GM06990 (cell line): Measurements from ENCODE around the gene PRELID1.

Experiments
- DNase-seq: peaks from one replicate; pipeline ENCODE4 v3.0.0-alpha.2; 2011; ENCODE audit not compliant: insufficient read length; ENCODE audit errors: extremely low read depth
- H3K27me3 ChIP-seq: replicated peaks from 2 replicates; pipeline ENCODE4 v1.6.0; 2011; ENCODE audit warnings: low read length; ENCODE audit not compliant: control insufficient read depth, insufficient read depth
- H3K36me3 ChIP-seq: 2 replicates; pipeline ENCODE4 v1.5.1; 2011; ENCODE audit warnings: low read length; ENCODE audit not compliant: control insufficient read depth, insufficient read depth
- H3K4me3 ChIP-seq: replicated peaks from 2 replicates; pipeline ENCODE4 v1.5.1; 2011; ENCODE audit warnings: low read depth, mild to moderate bottlenecking, control low read depth, low read length
- TF ChIP-seq, protein P1 (sequence below): IDR thresholded peaks from 2 replicates; pipeline ENCODE4 v1.5.1; 2011; ENCODE audit warnings: low read length, control low read depth, mild to moderate bottlenecking, inconsistent platforms; ENCODE audit not compliant: insufficient read depth, poor library complexity, severe bottlenecking

The PRELID1 gene

DNA sequence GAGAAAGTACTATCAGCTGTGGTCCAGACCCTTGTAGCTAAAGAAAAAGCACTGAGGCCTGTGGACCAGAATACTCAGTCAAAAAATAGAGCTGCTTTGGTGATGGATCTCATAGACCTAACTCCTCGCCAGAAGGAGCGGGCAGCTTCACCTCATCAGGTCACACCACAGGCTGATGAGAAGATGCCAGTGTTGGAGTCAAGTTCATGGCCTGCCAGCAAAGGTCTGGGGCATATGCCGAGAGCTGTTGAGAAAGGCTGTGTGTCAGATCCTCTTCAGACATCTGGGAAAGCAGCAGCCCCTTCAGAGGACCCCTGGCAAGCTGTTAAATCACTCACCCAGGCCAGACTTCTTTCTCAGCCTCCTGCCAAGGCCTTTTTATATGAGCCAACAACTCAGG is 9.0 kb upstream of the PRELID1 start:
- H3K27me3 ChIP-seq: no peaks in the 10 kb centered on the region
- TF ChIP-seq, protein P1, sequence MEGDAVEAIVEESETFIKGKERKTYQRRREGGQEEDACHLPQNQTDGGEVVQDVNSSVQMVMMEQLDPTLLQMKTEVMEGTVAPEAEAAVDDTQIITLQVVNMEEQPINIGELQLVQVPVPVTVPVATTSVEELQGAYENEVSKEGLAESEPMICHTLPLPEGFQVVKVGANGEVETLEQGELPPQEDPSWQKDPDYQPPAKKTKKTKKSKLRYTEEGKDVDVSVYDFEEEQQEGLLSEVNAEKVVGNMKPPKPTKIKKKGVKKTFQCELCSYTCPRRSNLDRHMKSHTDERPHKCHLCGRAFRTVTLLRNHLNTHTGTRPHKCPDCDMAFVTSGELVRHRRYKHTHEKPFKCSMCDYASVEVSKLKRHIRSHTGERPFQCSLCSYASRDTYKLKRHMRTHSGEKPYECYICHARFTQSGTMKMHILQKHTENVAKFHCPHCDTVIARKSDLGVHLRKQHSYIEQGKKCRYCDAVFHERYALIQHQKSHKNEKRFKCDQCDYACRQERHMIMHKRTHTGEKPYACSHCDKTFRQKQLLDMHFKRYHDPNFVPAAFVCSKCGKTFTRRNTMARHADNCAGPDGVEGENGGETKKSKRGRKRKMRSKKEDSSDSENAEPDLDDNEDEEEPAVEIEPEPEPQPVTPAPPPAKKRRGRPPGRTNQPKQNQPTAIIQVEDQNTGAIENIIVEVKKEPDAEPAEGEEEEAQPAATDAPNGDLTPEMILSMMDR: no peak
- no peak for DNase-seq
- peaks cover 38% of the 10 kb centered on the region for H3K36me3 ChIP-seq
- no peak overlapping the region for H3K4me3 ChIP-seq

DNA sequence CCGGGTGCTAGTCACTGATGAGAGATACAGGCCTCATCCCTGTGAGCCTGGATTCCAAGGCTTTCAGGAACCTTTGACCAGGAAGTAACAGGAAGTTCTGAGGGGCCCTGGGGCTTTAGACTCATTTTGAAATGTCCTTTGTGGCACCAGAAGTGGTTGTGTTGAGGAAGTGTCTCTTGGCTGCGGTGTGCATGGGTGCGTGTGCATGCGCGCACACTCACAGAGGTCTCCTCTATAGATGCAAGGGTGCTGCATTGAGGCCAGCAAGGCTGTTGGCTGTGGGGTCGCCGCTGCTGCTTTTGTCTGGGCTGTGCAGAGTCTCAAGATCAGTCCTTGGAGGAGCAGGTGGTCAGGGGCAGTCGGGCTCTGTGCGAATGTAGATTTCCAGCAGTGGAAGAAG is 7.7 kb upstream of the PRELID1 start:
- Histone ChIP-seq H3K4me3 (no peak overlapping the region), H3K27me3 (no peaks in the 10 kb centered on the region), H3K36me3 (peaks cover 38% of the 10 kb centered on the region)
- DNase-seq: no peak
- TF ChIP-seq, protein P1: no peak

DNA sequence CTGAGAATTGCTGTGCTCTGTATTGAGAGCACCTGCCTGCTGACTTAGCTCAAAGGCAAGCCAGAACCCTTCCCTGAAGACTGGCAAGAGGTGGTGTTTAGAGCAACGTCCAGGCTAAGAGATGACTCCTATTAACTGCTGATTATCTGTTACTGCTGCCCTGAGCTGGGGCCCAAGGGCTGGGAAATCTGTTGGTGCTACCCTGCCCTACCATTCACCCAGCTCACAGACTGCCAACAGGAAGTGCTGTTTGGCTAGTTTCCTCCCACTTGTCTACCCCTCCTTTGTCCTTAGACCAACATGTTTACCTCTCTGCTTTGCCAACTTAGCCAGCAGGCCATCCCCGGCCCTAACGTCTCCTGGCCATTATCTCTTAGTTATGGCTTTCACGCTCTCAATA is 7.0 kb upstream of the PRELID1 start:
- DNase-seq: no peak
- no peak overlapping the region for H3K4me3 ChIP-seq
- H3K27me3 ChIP-seq: no peaks in the 10 kb centered on the region
- peaks cover 39% of the 10 kb centered on the region for H3K36me3 ChIP-seq
- TF ChIP-seq, protein P1: no peak

DNA sequence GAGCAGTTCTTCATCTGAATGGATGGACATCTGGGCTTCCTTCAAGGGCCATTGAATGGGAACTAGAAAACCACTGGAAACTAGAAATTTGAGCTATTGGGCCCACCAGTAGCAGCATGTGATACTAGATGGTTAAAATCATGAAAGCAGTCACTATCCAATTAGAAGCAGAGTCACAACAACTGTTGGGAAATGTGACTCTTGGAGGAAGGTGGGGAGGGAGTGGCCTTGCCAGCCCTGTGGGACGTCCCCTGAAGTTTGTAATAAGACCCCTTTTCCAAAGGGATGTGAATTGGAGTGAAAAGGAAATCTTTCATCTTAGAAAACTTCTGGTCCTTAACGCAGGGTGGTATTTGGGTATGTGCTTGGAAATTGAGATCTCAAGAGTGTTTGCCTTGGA is 5.7 kb upstream of the PRELID1 start:
- TF ChIP-seq, protein P1: no peak
- DNase-seq: no peak
- Histone ChIP-seq H3K27me3 (no peaks in the 10 kb centered on the region), H3K36me3 (peaks cover 32% of the 10 kb centered on the region), H3K4me3 (no peak overlapping the region)

DNA sequence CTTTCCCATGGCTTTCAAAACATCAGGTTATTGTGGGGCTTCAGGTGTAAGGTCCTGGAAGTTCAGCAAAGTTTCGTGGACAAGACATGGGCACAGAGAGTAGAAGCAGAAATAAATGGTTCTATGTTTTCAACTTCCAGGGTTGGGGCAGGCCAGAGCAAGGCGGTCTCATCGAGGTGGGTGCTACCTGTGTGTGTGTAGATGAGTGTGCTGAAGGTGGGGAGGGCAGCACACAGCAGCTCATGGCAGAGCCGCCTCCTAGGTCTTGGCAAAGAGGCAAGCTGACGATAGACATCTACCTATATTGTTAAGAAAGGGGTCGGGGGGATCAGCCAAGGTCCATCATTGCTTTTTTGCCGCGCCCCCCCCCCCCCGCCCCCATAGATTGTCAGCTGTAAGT is 3.9 kb upstream of the PRELID1 start:
- DNase-seq: no peak
- H3K27me3 ChIP-seq: no peaks in the 10 kb centered on the region
- H3K36me3 ChIP-seq: peaks cover 19% of the 10 kb centered on the region
- no peak overlapping the region for H3K4me3 ChIP-seq
- TF ChIP-seq, protein P1: no peak

DNA sequence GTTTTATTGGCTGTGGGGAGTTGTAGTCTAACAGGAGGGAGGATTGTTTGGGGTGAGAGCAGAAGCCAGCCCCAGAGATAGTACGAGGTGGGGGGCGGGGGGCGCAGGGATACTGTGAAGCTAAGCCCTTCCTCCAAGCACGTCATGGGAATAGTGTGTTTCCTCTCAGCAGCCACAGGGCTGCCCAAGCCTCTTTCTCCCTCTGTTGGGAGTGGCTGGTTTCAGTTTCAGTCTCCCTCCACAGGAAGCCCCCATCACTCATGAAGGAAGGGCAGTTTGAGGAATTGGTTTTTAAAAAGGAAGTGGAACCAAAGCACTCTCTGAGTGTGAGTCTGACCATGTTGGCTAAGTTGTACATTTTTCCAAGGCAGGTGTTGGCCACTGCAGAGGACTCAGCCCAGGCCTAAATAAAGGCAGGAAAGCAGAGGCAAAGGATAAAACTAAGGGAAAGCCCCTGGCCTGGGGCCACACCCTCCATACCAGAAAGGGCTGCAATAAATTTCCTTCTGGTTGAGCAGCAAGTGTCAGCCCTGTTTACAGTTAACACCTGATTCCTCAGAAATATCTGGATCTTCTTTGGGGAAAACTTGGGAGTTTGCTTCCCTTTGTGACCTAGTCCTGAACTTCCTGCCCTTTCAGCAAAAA is 3.2 kb upstream of the PRELID1 start:
- H3K36me3 ChIP-seq: peaks cover 15% of the 10 kb centered on the region
- DNase-seq: peak; percentile 63
- H3K4me3 ChIP-seq: no peak overlapping the region
- no peaks in the 10 kb centered on the region for H3K27me3 ChIP-seq
- TF ChIP-seq, protein P1: no peak
